ENCODE results near the gene SF3A2.

Gene SF3A2

DNA sequence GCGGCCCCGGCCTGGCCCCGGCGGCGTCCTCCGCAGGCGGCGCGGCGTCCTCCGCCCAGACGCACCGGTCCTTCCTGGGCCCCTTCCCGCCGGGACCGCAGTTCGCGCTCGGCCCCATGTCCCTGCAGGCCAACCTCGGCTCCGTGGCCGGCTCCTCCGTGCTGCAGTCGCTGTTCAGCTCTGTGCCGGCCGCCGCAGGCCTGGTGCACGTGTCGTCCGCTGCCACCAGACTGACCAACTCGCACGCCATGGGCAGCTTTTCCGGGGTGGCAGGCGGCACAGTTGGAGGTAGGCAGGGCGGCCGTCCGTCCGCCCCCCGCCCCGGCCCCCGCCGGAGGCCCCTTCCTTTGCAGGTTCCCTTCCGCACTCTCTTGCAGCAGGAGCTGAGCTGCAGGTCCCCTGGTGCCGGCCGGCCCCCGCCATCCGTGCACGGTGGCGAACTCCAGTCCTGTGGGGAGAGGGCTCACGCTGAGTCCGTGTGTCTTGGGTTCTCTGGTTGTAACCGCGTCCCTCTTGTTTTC lies 9.7 kb upstream of the SF3A2 start:
- Histone ChIP-seq H3K4me1 (ENCODE audit: control insufficient read depth, insufficient read depth, low read length, unreplicated experiment) (peaks cover under 1% of the 10 kb centered on the region), H3K79me2 (ENCODE audit: control insufficient read depth, insufficient read depth, low read length, unreplicated experiment) (no peaks in the 10 kb centered on the region), H3K4me3 (ENCODE audit: low read depth, low read length) (no peak overlapping the region), H3K27ac (ENCODE audit: low read depth, low read length) (no peak overlapping the region), H2AFZ (ENCODE audit: low read length, unreplicated experiment) (no peak overlapping the region), H3K27me3 (ENCODE audit: insufficient read depth, low read length) (no peaks in the 10 kb centered on the region), H3K36me3 (ENCODE audit: insufficient read depth, low read length) (no peaks in the 10 kb centered on the region; the same call in 1 of the 2 replicates)

DNA sequence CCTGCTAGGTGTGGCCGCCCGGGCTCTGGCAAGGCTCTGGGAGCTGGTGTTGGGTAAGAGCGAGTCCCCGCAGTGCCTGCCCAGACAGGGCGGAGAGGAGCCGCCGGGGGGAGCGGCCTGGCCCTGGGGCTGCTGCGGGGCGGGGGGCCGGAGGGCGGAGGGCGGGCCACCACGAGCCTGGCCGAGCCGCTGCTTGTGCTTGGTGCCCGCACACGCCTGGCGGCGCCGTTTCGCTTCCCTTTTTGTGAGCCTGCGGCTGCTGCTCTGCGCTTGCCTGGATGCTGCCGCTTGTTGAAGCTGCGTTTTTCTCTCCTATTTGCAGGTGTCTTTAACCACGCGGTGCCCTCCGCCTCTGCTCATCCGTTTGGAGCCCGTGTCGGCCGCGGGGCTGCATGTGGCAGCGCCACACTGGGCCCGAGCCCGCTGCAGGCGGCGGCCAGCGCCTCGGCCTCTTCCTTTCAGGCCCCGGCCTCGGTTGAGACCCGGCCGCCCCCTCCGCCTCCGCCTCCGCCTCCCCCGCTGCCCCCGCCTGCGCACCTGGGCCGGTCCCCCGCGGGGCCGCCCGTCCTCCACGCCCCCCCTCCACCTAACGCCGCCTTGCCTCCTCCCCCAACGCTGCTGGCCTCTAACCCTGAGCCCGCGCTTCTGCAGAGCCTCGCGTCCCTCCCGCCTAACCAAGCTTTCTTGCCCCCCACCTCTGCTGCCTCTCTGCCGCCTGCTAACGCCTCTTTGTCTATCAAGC lies 9.0 kb upstream of the SF3A2 start:
- Histone ChIP-seq H3K27ac (ENCODE audit: low read depth, low read length) (no peak overlapping the region), H3K4me3 (ENCODE audit: low read depth, low read length) (no peak overlapping the region)

DNA sequence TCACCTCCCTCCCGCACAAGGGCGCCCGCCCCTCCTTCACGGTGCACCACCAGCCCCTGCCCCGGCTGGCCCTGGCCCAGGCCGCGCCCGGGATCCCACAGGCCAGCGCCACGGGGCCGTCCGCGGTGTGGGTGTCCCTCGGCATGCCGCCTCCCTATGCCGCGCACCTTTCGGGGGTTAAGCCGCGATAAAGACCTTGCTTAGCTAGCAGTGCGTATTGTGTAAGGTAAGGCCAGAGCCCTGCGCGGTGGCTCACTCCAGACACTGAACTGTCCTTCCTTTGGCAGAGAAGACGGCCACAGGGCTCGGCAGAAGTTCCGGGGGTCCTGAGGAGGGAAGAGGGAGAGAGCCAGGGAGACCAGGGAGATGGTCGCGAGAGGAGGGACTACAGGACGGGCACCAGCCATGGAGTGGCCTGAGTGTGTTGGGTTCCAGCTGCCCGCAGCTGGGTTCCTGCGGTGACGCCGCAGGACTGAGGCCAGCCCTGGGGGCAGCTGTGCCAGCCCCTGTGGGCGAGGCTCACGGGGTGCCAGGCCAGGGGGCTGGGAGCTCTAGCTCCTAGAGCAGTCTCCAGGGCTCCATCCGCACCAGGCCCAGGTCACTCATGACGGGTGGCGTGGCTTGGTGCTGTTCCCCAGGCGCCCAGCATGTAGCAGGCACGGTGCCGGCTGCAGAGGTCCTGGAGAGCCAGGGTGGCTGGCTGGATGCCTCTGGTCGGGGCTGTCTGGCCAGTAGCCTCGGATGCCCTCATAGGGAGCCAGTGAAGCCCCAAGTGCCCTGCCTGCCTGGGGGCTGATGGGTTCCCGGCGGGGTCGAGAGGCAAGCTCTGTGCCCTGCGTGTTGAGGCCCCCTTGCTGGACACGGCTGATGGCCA lies 8.2 kb upstream of the SF3A2 start:
- Histone ChIP-seq H3K27me3 (ENCODE audit: insufficient read depth, low read length) (no peaks in the 10 kb centered on the region), H3K4me1 (ENCODE audit: control insufficient read depth, insufficient read depth, low read length, unreplicated experiment) (no peaks in the 10 kb centered on the region), H3K36me3 (ENCODE audit: insufficient read depth, low read length) (no peaks in the 10 kb centered on the region; the same call in 1 of the 2 replicates), H3K27ac (ENCODE audit: low read depth, low read length) (no peak overlapping the region), H2AFZ (ENCODE audit: low read length, unreplicated experiment) (no peak overlapping the region), H3K79me2 (ENCODE audit: control insufficient read depth, insufficient read depth, low read length, unreplicated experiment) (peaks cover 4% of the 10 kb centered on the region), H3K4me3 (ENCODE audit: low read depth, low read length) (no peak overlapping the region)

More for the DNA sequence above, 9.0 kb upstream of the SF3A2 start:
- Histone ChIP-seq H3K27me3 (ENCODE audit: insufficient read depth, low read length) (no peaks in the 10 kb centered on the region), H2AFZ (ENCODE audit: low read length, unreplicated experiment) (no peak overlapping the region), H3K4me1 (ENCODE audit: control insufficient read depth, insufficient read depth, low read length, unreplicated experiment) (no peaks in the 10 kb centered on the region), H3K36me3 (ENCODE audit: insufficient read depth, low read length) (no peaks in the 10 kb centered on the region; the same call in 1 of the 2 replicates), H3K79me2 (ENCODE audit: control insufficient read depth, insufficient read depth, low read length, unreplicated experiment) (no peaks in the 10 kb centered on the region)

DNA sequence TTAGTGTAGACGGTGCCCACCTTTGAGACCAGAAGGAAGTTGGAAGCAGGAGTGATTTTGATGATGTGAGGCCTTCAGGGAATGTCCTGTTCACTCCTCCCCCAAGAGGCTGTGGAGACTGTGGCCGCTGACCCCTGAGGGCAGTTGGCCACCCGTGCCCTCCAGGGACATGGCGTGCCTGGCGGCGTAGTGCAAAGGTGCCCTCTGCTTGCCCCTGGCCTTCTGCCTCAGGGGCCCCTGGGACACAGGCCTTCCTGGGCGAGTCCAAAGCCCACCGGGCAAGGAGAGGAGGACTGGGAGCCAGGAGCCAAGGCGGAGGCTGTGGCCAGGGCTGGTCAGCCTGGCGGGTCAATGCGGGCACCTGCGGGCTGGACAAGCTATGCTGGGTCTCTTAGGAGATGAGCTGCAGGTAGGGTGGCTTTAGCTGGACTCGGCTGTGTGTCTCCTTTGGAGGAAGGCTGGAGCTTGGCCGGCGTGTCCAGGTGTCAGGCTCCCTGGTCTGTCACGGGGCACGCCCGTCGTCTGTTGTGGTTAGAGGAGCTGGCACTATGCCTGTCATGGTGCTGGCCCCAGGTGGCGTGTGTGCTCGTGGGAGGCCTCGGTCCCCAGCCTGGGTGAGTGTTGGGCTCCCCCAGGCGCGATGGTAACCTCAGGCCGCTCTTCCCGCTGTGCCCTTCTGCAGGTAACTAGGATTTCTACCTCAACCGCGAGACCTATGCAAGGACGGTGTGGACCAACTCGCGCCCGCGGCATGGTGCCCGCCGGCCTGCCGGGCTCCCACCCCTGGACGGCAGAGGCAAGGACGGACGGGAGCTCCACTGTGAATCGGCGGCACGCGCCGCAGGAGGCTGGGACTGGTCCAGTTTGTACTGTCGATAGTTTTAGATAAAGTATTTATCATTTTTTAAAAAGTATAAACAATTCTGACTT lies 7.3 kb upstream of the SF3A2 start:
- Histone ChIP-seq H3K27me3 (ENCODE audit: insufficient read depth, low read length) (no peaks in the 10 kb centered on the region), H3K27ac (ENCODE audit: low read depth, low read length) (no peak overlapping the region), H3K4me3 (ENCODE audit: low read depth, low read length) (no peak overlapping the region), H3K79me2 (ENCODE audit: control insufficient read depth, insufficient read depth, low read length, unreplicated experiment) (peaks cover 13% of the 10 kb centered on the region), H2AFZ (ENCODE audit: low read length, unreplicated experiment) (no peak overlapping the region), H3K36me3 (ENCODE audit: insufficient read depth, low read length) (no peaks in the 10 kb centered on the region), H3K4me1 (ENCODE audit: control insufficient read depth, insufficient read depth, low read length, unreplicated experiment) (no peaks in the 10 kb centered on the region)

DNA sequence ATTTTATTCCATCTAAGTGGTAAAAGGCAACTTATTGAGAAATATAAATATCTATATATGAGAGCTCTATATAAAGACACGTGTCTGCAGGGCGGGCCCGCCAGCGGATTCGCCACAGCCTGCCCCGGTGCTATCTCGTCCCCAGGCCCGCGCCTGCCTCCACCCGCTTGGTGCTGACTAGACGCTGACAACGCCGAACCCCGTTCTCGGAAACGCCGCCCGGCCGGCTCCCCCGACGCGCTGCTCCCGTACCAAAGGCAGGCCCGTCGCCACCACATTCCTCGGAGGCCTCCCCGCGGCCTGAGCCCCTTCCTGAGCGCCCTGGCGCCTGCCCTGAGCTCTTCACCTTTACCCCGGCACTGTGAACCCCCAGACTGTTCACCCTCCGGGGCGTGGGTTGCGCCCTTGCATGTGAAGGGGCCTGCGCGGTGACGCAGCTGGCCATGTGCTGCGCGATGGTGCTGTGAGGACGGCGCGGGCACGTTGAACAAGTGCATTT lies 6.5 kb upstream of the SF3A2 start:
- Histone ChIP-seq H3K27me3 (ENCODE audit: insufficient read depth, low read length) (no peaks in the 10 kb centered on the region), H2AFZ (ENCODE audit: low read length, unreplicated experiment) (no peak overlapping the region), H3K36me3 (ENCODE audit: insufficient read depth, low read length) (no peaks in the 10 kb centered on the region), H3K4me1 (ENCODE audit: control insufficient read depth, insufficient read depth, low read length, unreplicated experiment) (no peaks in the 10 kb centered on the region), H3K79me2 (ENCODE audit: control insufficient read depth, insufficient read depth, low read length, unreplicated experiment) (peaks cover 20% of the 10 kb centered on the region), H3K27ac (ENCODE audit: low read depth, low read length) (no peak overlapping the region), H3K4me3 (ENCODE audit: low read depth, low read length) (no peak overlapping the region)

DNA sequence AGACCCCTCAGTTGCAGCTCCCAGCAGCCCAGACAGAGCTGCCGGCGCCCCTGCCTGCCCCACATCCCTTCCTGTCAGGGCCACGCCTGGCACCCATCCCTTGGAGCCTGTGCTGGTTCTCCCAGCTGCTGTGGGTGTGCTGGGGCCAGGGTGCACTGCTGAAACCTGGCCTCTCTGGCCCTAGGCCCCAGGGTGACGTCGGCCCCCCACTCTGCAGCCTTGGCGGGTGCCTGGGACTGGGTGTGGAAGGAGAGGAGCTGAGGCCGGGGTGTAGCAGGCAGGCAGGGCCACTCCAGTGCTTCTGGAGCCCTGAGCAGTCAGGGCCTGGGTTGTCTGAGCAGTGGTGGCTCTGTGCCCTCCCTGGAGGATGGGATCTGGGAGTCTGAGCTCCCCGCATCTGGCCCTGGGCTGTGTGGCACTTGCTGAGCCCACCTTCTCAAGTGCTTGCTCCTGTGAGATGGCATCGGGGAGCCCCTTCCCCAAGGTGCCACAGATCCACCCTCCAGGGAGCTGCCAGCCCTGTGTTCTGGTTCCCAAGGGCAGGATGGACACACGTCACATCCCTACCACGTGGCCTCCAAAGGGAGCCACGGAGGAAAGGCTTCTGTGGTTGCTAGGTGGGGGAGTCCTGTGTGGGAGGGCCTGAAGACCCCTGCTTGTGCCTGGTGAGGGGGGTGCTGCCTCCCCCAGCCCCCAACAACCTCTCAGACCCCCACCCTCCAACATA lies 5.7 kb upstream of the SF3A2 start:
- no peak overlapping the region for H3K27ac ChIP-seq (ENCODE audit: low read depth, low read length)
- no peaks in the 10 kb centered on the region for H3K36me3 ChIP-seq (ENCODE audit: insufficient read depth, low read length)
- H3K4me3 ChIP-seq (ENCODE audit: low read depth, low read length) = no peak overlapping the region
- H3K79me2 ChIP-seq (ENCODE audit: control insufficient read depth, insufficient read depth, low read length, unreplicated experiment) = peaks cover 29% of the 10 kb centered on the region
- H2AFZ ChIP-seq (ENCODE audit: low read length, unreplicated experiment) = no peak overlapping the region
- H3K4me1 ChIP-seq (ENCODE audit: control insufficient read depth, insufficient read depth, low read length, unreplicated experiment) = no peaks in the 10 kb centered on the region
- H3K27me3 ChIP-seq (ENCODE audit: insufficient read depth, low read length) = no peaks in the 10 kb centered on the region

DNA sequence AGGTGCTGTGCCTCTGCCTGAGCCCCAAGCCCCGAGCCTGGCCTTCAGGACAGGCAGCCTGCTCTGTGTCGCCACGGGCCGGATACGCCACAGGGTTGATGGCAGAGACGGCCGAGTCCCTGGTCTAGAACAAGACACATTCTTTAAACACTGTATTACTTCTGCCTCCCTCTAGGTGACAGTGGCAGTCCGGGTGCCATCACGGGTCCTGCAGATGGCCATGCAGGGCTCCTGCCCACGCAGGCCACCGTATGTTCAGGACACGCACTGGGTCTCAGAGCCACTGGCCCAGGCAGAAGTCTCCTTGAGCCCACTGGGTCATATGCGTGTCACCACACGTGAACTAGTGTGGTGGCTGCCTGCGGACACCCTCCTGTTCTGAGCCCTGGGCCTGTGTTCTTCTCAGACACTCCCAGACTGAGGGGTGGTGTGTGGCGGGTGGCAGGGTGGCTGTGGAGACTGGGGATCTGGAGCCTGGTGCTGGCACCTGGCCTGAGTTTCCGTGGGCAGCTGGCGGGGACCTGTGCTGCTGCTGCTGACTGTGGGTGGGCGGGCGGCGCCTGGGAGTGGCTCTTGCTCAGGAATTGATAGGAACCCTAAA lies 4.9 kb upstream of the SF3A2 start:
- no peak overlapping the region for H3K4me3 ChIP-seq (ENCODE audit: low read depth, low read length)
- no peaks in the 10 kb centered on the region for H3K36me3 ChIP-seq (ENCODE audit: insufficient read depth, low read length)
- no peaks in the 10 kb centered on the region for H3K4me1 ChIP-seq (ENCODE audit: control insufficient read depth, insufficient read depth, low read length, unreplicated experiment)
- no peak overlapping the region for H2AFZ ChIP-seq (ENCODE audit: low read length, unreplicated experiment)
- H3K27ac ChIP-seq (ENCODE audit: low read depth, low read length) = no peak overlapping the region
- no peaks in the 10 kb centered on the region for H3K27me3 ChIP-seq (ENCODE audit: insufficient read depth, low read length)
- H3K79me2 ChIP-seq (ENCODE audit: control insufficient read depth, insufficient read depth, low read length, unreplicated experiment) = peaks cover 30% of the 10 kb centered on the region

- Histone ChIP-seq H3K4me3 (ENCODE audit: low read depth, low read length) (no peak overlapping the region), H3K4me1 (ENCODE audit: control insufficient read depth, insufficient read depth, low read length, unreplicated experiment) (peaks cover 2% of the 10 kb centered on the region), H3K27ac (ENCODE audit: low read depth, low read length) (no peak overlapping the region), H3K79me2 (ENCODE audit: control insufficient read depth, insufficient read depth, low read length, unreplicated experiment) (peaks cover 38% of the 10 kb centered on the region), H3K36me3 (ENCODE audit: insufficient read depth, low read length) (no peaks in the 10 kb centered on the region), H3K27me3 (ENCODE audit: insufficient read depth, low read length) (no peaks in the 10 kb centered on the region), H2AFZ (ENCODE audit: low read length, unreplicated experiment) (no peak overlapping the region)
Observed at GRCh38 chr19:2232286-2233151, 4.1 kb upstream of the SF3A2 start.

All from ACC112 (cell line).